ENCODE data around the gene ZNF778. TPM values are rescaled to one million over a fixed set of nuclear protein-coding genes. Genes with fewer than 3 reads are reported as not detected.
"Not testable (repeated sequence)": the region's sequence is repeated elsewhere in the genome, so short reads cannot be mapped to it uniquely, and the experiment has no call there.

ZNF778 gene
- total and polyA plus RNA-seq, 11 donors: 1.6 to 14.6 (median 9.2) TPM

- Histone ChIP-seq H3K27me3 (peaks cover 0 to 14% (median 0%) of the 10 kb centered on the region in 9 donors), H3K4me1 (peaks cover 0 to 16% (median 10%) of the 10 kb centered on the region in 12 donors), H3K27ac (no peak overlapping the region), H3K36me3 (no peaks in the 10 kb centered on the region), H3K4me3 (peak overlapping the region in 10 of 12 donors; percentile 46 to 66 (median 54)), H3K9me3 (peaks cover 0 to 15% (median 0%) of the 10 kb centered on the region in 12 donors)
- no peak for ATAC-seq
- WGBS, 4 donors: 59 to 63% (median 61%) methylated on average over 13 of the region's 13 CpGs
- TF ChIP-seq POLR2A (IDR thresholded peaks at IDR 0.05) (no peak), CTCF (IDR thresholded peaks at IDR 0.05) (no peak)
- intact Hi-C loops (cut with DNase I): loop anchor here in 1 of 10 donors (10.0 kb wide), 2 partner anchors 318 to 398 kb away; partner anchors contain the start of gene RPL13
- no peak for DNase-seq
Measured at GRCh38 chr16:89246383-89246902, 28.9 kb downstream of the ZNF778 start.

GRCh38 chr16:89246903-89247733 is 29.6 kb downstream of the ZNF778 start:
- WGBS, 4 donors: 2 to 11% (median 6%) methylated on average over 18 to 78 of the region's 78 CpGs
- DNase-seq (peak; percentile 81 to 96 (median 88)), ATAC-seq (peak; percentile 89 to 97 (median 96))
- intact Hi-C loops (cut with DNase I): loop anchor here in 1 of 10 donors (10.0 kb wide), 2 partner anchors 318 to 398 kb away; partner anchors contain the start of gene RPL13
- H3K4me1 ChIP-seq: peaks cover 0 to 11% (median 6%) of the 10 kb centered on the region in 12 donors
- H3K27ac ChIP-seq: peak overlapping the region in 4 of 12 donors; percentile 12 to 33 (median 27)
- H3K36me3 ChIP-seq: no peaks in the 10 kb centered on the region
- peaks cover 0 to 15% (median 0%) of the 10 kb centered on the region in 12 donors for H3K9me3 ChIP-seq
- H3K27me3 ChIP-seq: peaks cover 0 to 14% (median 0%) of the 10 kb centered on the region in 9 donors
- peak overlapping the region; percentile 38 to 66 (median 52) for H3K4me3 ChIP-seq
- no peak for TF ChIP-seq CTCF (IDR thresholded peaks at IDR 0.05)
- TF ChIP-seq POLR2A (IDR thresholded peaks at IDR 0.05): no peak

GRCh38 chr16:89247734-89248075 is 30.2 kb downstream of the ZNF778 start:
- peaks cover 0 to 11% (median 6%) of the 10 kb centered on the region in 12 donors for H3K4me1 ChIP-seq
- peak in 1 of 4 donors; percentile 13 for ATAC-seq
- H3K4me3 ChIP-seq: peak overlapping the region; percentile 38 to 66 (median 52)
- peaks cover 0 to 14% (median 0%) of the 10 kb centered on the region in 9 donors for H3K27me3 ChIP-seq
- DNase-seq, H3K36me3 ChIP-seq: not testable (repeated sequence)
- intact Hi-C loops (cut with DNase I): loop anchor here in 1 of 10 donors (10.0 kb wide), 2 partner anchors 317 to 397 kb away; partner anchors contain the start of gene RPL13
- peaks cover 0 to 15% (median 0%) of the 10 kb centered on the region in 12 donors for H3K9me3 ChIP-seq
- 2 to 4% (median 2%) methylated on average over 22 to 45 of the region's 45 CpGs for WGBS, 4 donors
- H3K27ac ChIP-seq: peak overlapping the region in 1 of 12 donors; percentile 31

- no peak overlapping the region for H3K27ac ChIP-seq
- TF ChIP-seq CTCF (IDR thresholded peaks at IDR 0.05) (no peak), POLR2A (IDR thresholded peaks at IDR 0.05) (no peak)
- peaks cover 0 to 14% (median 0%) of the 10 kb centered on the region in 9 donors for H3K27me3 ChIP-seq
- H3K9me3 ChIP-seq: peaks cover 0 to 15% (median 0%) of the 10 kb centered on the region in 12 donors
- no peaks in the 10 kb centered on the region for H3K36me3 ChIP-seq
- ATAC-seq: no peak
- 55 to 72% (median 60%) methylated on average over 53 to 69 of the region's 69 CpGs for WGBS, 4 donors
- H3K4me1 ChIP-seq: peaks cover 0 to 11% (median 6%) of the 10 kb centered on the region in 12 donors
- intact Hi-C loops (cut with DNase I): loop anchor here in 1 of 10 donors (10.0 kb wide), 2 partner anchors 316 to 396 kb away; partner anchors contain the start of gene RPL13
- peak in 1 of 5 donors; percentile 64 for DNase-seq
- peak overlapping the region in 10 of 12 donors; percentile 44 to 66 (median 52) for H3K4me3 ChIP-seq
Measured at GRCh38 chr16:89248196-89248982, 30.9 kb downstream of the ZNF778 start.
